HepG2 (cell line): ENCODE measurements around the gene AHRR. TPM values are rescaled to one million over a fixed set of nuclear protein-coding genes. Genes with fewer than 3 reads are reported as not detected.

Experiments
- ATAC-seq: fragments of 200-7000 bp; cut with Tn5 transposase; 3 replicates; pipeline ENCODE4 v1.9.1; 2020; ENCODE audit warnings: mild to moderate bottlenecking, moderate library complexity
- BruUV-seq: library from RNA; stranded (reverse); fragments of 400-500 nt; replicated peaks from 2 replicates; lab custom pipeline; 2021; lab: Mats Ljungman, UMichigan
- CTCF ChIA-PET: fragments of 300-600 bp; formaldehyde crosslinking; extraction: SDS; loops from one replicate; lab custom pipeline; 2021; ENCODE audit warnings: low total read pairs, inconsistent platforms, low intra/inter-chr PET ratio; lab: Yijun Ruan, JAX
- POLR2A ChIA-PET: fragments of 350-600 bp; sonication (Branson Sonifier 250); formaldehyde crosslinking; loops from one replicate; lab custom pipeline; 2020; ENCODE audit warnings: antibody characterized with exemption, inconsistent platforms; lab: Yijun Ruan, JAX
- DNase-seq: peaks from one replicate; pipeline ENCODE4 v3.0.0-alpha.2; 2015; ENCODE audit warnings: low spot score
- FAIRE-seq: peaks from 3 replicates; lab custom pipeline; 2011; peaks lifted over from hg19 to GRCh38; lab: Jason Lieb, UNC
- H2AFZ ChIP-seq: one replicate; pipeline ENCODE4 v1.6.1; 2011; ENCODE audit warnings: low read length, inconsistent platforms
- H3K27ac ChIP-seq: fragments of 300-600 bp; 3 replicates; pipeline ENCODE4 v1.8.0; 2011; ENCODE audit warnings: mixed run types, mild to moderate bottlenecking, mixed read lengths, low read length, inconsistent platforms; ENCODE audit not compliant: insufficient read depth; ENCODE audit errors: extremely low read length
- H3K27me3 ChIP-seq, 2 experiments: fragments of 200-600 bp in 1 of 2; 2 replicates in 1 of 2; 3 replicates in 1 of 2; pipeline versions ENCODE4 v1.6.0 to v1.8.0; 2011; ENCODE audit warnings: low read length in 2 of 2, mild to moderate bottlenecking in 2 of 2, moderate library complexity in 2 of 2, inconsistent platforms in 1 of 2; ENCODE audit not compliant: insufficient read depth in 2 of 2, control insufficient read depth in 1 of 2
- H3K36me3 ChIP-seq, 2 experiments: fragments of 200-600 bp in 1 of 2; replicated peaks in 1 of 2; 2 replicates in 1 of 2; 3 replicates in 1 of 2; pipeline versions ENCODE4 v1.5.1 to v1.8.0; 2011; ENCODE audit warnings: low read length in 2 of 2, inconsistent platforms in 1 of 2; ENCODE audit not compliant: insufficient read depth in 2 of 2, control insufficient read depth in 1 of 2
- H3K4me1 ChIP-seq: 2 replicates; pipeline ENCODE4 v1.5.1; 2012; ENCODE audit warnings: low read length, inconsistent platforms; ENCODE audit not compliant: insufficient read depth
- H3K4me2 ChIP-seq: 2 replicates; pipeline ENCODE4 v1.6.0; 2011; ENCODE audit warnings: low read depth, low read length, inconsistent platforms
- H3K4me3 ChIP-seq, 3 experiments: fragments of 200-600 bp in 1 of 3; sonication (generic), shearing (Covaris generic) in 1 of 3; replicated peaks in 1 of 3; 2 replicates each; pipeline ENCODE4 v1.5.1; 2011 to 2016; ENCODE audit warnings: low read length in 3 of 3, inconsistent platforms in 2 of 3, low read depth in 2 of 3, mild to moderate bottlenecking in 2 of 3, control low read depth in 1 of 3, mixed read lengths in 1 of 3; ENCODE audit not compliant: insufficient read depth in 1 of 3
- H3K79me2 ChIP-seq: one replicate; pipeline ENCODE4 v1.6.1; 2011; ENCODE audit warnings: low read length, inconsistent platforms; ENCODE audit not compliant: insufficient read depth
- H3K9ac ChIP-seq: 2 replicates; pipeline ENCODE4 v1.6.0; 2011; ENCODE audit warnings: mild to moderate bottlenecking, low read depth, low read length, inconsistent platforms; ENCODE audit not compliant: insufficient read depth
- H3K9me3 ChIP-seq: 2 replicates; pipeline ENCODE4 v1.5.1; 2012; ENCODE audit warnings: mild to moderate bottlenecking, low read length
- H4K20me1 ChIP-seq: 2 replicates; pipeline ENCODE4 v1.6.0; 2011; ENCODE audit warnings: inconsistent platforms, mild to moderate bottlenecking, low read length, moderate library complexity; ENCODE audit not compliant: insufficient read depth
- DMAP1 ChIP-seq: IDR thresholded peaks from 2 replicates; pipeline ENCODE4 v1.6.1; 2016
- HDAC2 ChIP-seq: sonication (generic); formaldehyde crosslinking; IDR thresholded peaks from 2 replicates; pipeline ENCODE4 v1.4.0; 2020; ENCODE audit warnings: missing genetic modification reagents
- IRX3 ChIP-seq: sonication (generic); formaldehyde crosslinking; IDR thresholded peaks from 2 replicates; pipeline ENCODE4 v1.8.1; 2023; ENCODE audit warnings: mild to moderate bottlenecking, low read depth, missing genetic modification reagents, borderline replicate concordance
- MED13 ChIP-seq: sonication (generic); formaldehyde crosslinking; IDR thresholded peaks from 2 replicates; pipeline ENCODE4 v1.5.0; 2020; ENCODE audit warnings: missing genetic modification reagents
- MTA3 ChIP-seq: sonication (generic); formaldehyde crosslinking; IDR thresholded peaks from 2 replicates; pipeline ENCODE4 v1.4.0; 2020; ENCODE audit warnings: missing genetic modification reagents
- PPARG ChIP-seq: conservative IDR thresholded peaks from 2 replicates; pipeline ENCODE4 v1.6.1; 2016; ENCODE audit warnings: missing biosample characterization, missing genetic modification reagents
- PRDM15 ChIP-seq: sonication (generic); formaldehyde crosslinking; IDR thresholded peaks from 2 replicates; pipeline ENCODE4 v1.4.0; 2020; ENCODE audit warnings: missing genetic modification reagents
- SIN3B ChIP-seq: fragments of 150-350 bp; IDR thresholded peaks from 2 replicates; pipeline ENCODE4 v1.6.1; 2014; ENCODE audit warnings: low read length
- SRSF9 ChIP-seq: fragments of 200-400 bp; formaldehyde crosslinking; IDR thresholded peaks from 2 replicates; pipeline ENCODE4 v1.6.1; 2018; ENCODE audit warnings: borderline replicate concordance, mild to moderate bottlenecking, low read depth, low read length; ENCODE audit not compliant: insufficient read depth, poor library complexity, severe bottlenecking
- TCF7 ChIP-seq: sonication (generic); IDR thresholded peaks from 2 replicates; pipeline ENCODE4 v1.6.1; 2016; ENCODE audit warnings: antibody characterized with exemption, low read depth
- ZBTB7A ChIP-seq: sonication (generic); formaldehyde crosslinking; IDR thresholded peaks from 2 replicates; pipeline ENCODE4 v1.8.0; 2022; ENCODE audit warnings: mild to moderate bottlenecking, missing genetic modification reagents
- ZNF446 ChIP-seq: sonication (generic); formaldehyde crosslinking; IDR thresholded peaks from 2 replicates; pipeline ENCODE4 v1.5.0; 2020; ENCODE audit warnings: mild to moderate bottlenecking, missing genetic modification reagents
- ZNF557 ChIP-seq: sonication (generic); formaldehyde crosslinking; IDR thresholded peaks from 2 replicates; pipeline ENCODE4 v1.4.0; 2020; ENCODE audit warnings: missing genetic modification reagents
- ZNF607 ChIP-seq: sonication (generic); formaldehyde crosslinking; IDR thresholded peaks from 2 replicates; pipeline ENCODE4 v1.5.1; 2020; ENCODE audit warnings: missing genetic modification reagents, mild to moderate bottlenecking, borderline replicate concordance
- ZNF710 ChIP-seq: sonication (generic); formaldehyde crosslinking; IDR thresholded peaks from 2 replicates; pipeline ENCODE4 v1.5.0; 2020; ENCODE audit warnings: mild to moderate bottlenecking, missing genetic modification reagents, borderline replicate concordance
- WGBS: methylation state at CpG from one replicate; pipeline ENCODE4 v1.1.6; 2017; ENCODE audit warnings: low lambda C conversion rate; 5-methylcytosine and 5-hydroxymethylcytosine counted together
- in situ Hi-C: cut with HindIII; loops from 2 replicates; pipeline ENCODE4 v1.10.0; 2017; ENCODE audit warnings: low pct_unique_long_range_greater_than_20kb; ENCODE audit not compliant: extremely low pct_ligation_motif_present
- intact Hi-C: fragments of 100-400 bp; cut with micrococcal nuclease; formaldehyde crosslinking; loops from one replicate; pipeline ENCODE4 v1.10.0; 2022; ENCODE audit not compliant: unreplicated experiment
- polyA plus RNA-seq, 8 experiments: library from polyadenylated mRNA; depleted of rRNA in 3 of 8; stranded (reverse) in 7 of 8; unstranded in 1 of 8; fragments of >200 nt; fragmentation: Illumina TruSeq in 4 of 8; extraction: Trizol in 4 of 8; gene quantifications; 2 replicates each; pipeline versions ENCODE4 v1.2.1 to v1.2.3, GENCODE V29; 2011 to 2016; ENCODE audit warnings: low read depth in 4 of 8, missing spikeins in 1 of 8, mixed read lengths in 1 of 8; ENCODE audit not compliant: insufficient read depth in 1 of 8
- total RNA-seq, 5 experiments: library from RNA; depleted of rRNA; stranded (reverse); fragments of >200 nt; fragmentation: Illumina TruSeq; extraction: Trizol; gene quantifications; 2 replicates each; pipeline ENCODE4 v1.2.3, GENCODE V29; 2016; ENCODE audit warnings: low read depth in 1 of 5
- TF ChIP-seq, protein P1 (sequence below): sonication (generic); formaldehyde crosslinking; IDR thresholded peaks from 2 replicates; pipeline ENCODE4 v1.5.1; 2020; ENCODE audit warnings: mild to moderate bottlenecking, missing genetic modification reagents, moderate library complexity
- TF ChIP-seq, protein P2 (sequence below): sonication (generic); formaldehyde crosslinking; conservative IDR thresholded peaks from 2 replicates; pipeline ENCODE4 v1.4.0; 2020; ENCODE audit warnings: missing genetic modification reagents

Gene AHRR
- total and polyA plus RNA-seq, 2 of the 13 experiments (the other 11 are each of a cell fraction or from before 2014, with no cell fraction given), result 0.28 to 0.35 TPM

DNA sequence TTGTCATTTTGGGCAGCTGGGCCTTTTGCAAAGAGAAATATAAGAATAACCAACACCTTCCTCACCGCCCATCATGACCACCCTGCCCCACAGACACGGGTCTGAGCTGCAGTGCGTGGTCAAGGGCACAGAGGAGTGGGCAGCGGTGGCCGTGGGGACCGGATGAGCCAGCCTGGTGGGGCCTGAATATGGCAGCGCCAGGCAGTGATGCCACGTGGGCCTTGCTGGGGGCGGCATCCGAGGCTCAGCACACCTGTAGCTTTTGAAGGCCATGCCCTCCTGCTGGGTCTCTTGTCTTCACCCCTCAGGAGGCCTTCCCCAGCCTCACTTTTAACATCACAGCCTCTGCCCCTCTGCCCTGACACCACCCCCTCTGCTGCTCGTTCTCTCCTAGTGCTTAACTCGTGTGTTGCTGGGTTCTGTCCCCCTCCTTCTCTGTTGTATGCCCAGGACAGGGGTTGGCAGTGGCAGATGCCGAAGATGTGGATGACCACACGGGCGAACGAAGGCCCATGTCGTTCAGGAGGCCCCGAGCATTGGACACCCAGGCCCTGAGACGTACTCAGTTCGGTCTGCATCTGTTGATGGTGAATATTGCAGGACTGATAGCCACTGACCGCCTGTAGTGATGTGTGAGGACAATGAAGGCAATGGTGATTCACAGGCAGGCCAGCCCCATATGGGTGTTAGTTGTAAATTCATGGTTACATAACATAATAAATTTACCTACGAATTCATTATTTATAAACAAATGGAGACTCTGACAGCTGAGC lies 46.0 kb downstream of the AHRR start:
- Histone ChIP-seq H3K9ac (no peak overlapping the region), H3K4me3 (no peak overlapping the region), H3K9me3 (no peaks in the 10 kb centered on the region), H4K20me1 (no peaks in the 10 kb centered on the region), H3K27me3 (no peaks in the 10 kb centered on the region; a peak in 1 of 5 replicates), H2AFZ (no peak overlapping the region), H3K79me2 (no peaks in the 10 kb centered on the region), H3K36me3 (no peaks in the 10 kb centered on the region), H3K4me1 (no peaks in the 10 kb centered on the region), H3K4me2 (no peak overlapping the region), H3K27ac (no peak overlapping the region)
- no peak for DNase-seq
- ChIA-PET POLR2A (no interaction called here), CTCF (no interaction called here)
- no peak for ATAC-seq
- no peak for FAIRE-seq
- in situ Hi-C loops, result no loop called here
- intact Hi-C loops, result no loop called here
- BruUV-seq, result no TSS peak
- WGBS, result 68% methylated on average over 20 of the region's 22 CpGs
- TF ChIP-seq ZNF710 (no peak), MTA3 (CRISPR knock-in tag) (no peak), MED13 (CRISPR knock-in tag) (no peak), PPARG (no peak), DMAP1 (CRISPR knock-in tag) (no peak), ZNF607 (CRISPR knock-in tag) (no peak), SIN3B (no peak), IRX3 (CRISPR knock-in tag) (no peak), HDAC2 (CRISPR knock-in tag) (no peak), PRDM15 (CRISPR knock-in tag) (no peak), SRSF9 (no peak), TCF7 (no peak), ZBTB7A (no peak), ZNF557 (CRISPR knock-in tag) (no peak), ZNF446 (CRISPR knock-in tag) (no peak)
- TF ChIP-seq, protein P1, sequence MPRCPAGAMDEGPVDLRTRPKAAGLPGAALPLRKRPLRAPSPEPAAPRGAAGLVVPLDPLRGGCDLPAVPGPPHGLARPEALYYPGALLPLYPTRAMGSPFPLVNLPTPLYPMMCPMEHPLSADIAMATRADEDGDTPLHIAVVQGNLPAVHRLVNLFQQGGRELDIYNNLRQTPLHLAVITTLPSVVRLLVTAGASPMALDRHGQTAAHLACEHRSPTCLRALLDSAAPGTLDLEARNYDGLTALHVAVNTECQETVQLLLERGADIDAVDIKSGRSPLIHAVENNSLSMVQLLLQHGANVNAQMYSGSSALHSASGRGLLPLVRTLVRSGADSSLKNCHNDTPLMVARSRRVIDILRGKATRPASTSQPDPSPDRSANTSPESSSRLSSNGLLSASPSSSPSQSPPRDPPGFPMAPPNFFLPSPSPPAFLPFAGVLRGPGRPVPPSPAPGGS (CRISPR knock-in tag), result no peak
- TF ChIP-seq, protein P2, sequence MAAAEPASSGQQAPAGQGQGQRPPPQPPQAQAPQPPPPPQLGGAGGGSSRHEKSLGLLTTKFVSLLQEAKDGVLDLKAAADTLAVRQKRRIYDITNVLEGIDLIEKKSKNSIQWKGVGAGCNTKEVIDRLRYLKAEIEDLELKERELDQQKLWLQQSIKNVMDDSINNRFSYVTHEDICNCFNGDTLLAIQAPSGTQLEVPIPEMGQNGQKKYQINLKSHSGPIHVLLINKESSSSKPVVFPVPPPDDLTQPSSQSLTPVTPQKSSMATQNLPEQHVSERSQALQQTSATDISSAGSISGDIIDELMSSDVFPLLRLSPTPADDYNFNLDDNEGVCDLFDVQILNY (CRISPR knock-in tag), result no peak
